Astrocyte of the spinal cord (primary cell): ENCODE data around the gene C10orf105.

Experiments used
- DNase-seq: peaks from one replicate; pipeline ENCODE4 v3.0.0; 2011; ENCODE audit warnings: low read depth, low spot score
- H3K4me3 ChIP-seq: 2 replicates; pipeline ENCODE4 v1.5.1; 2011; ENCODE audit warnings: low read depth, mild to moderate bottlenecking, low read length, moderate library complexity
- CTCF ChIP-seq: IDR thresholded peaks from 2 replicates; pipeline ENCODE4 v1.5.1; 2012; ENCODE audit warnings: low read depth, mild to moderate bottlenecking, low read length, inconsistent platforms
- in situ Hi-C: cut with HindIII; loops from 2 replicates; pipeline ENCODE4 v1.10.0; 2017; ENCODE audit warnings: low sequenced_read_pairs

Gene C10orf105

GRCh38 chr10:71719464-71720201, at the start of gene C10orf105:
Gene C10orf105, minus strand, starts transcription at chr10:71719778. Its CDS starts 3,441 bp downstream, at chr10:71716337.
- DNase-seq, result no peak
- no peak for TF ChIP-seq CTCF
- no peak within 1 kb of the TSS for H3K4me3 ChIP-seq
- in situ Hi-C loops, result no loop called here

- in situ Hi-C loops, result no loop called here
- no peak for TF ChIP-seq CTCF
Measured at GRCh38 chr10:71767420-71768035, 48.0 kb upstream of the C10orf105 start.

GRCh38 chr10:71766717-71767419, 47.3 kb upstream of the C10orf105 start:
- TF ChIP-seq CTCF, result no peak
- in situ Hi-C loops, result no loop called here
- peak; percentile 92 for DNase-seq

More at GRCh38 chr10:71767420-71768035, 48.0 kb upstream of the C10orf105 start:
- DNase-seq, result peak; percentile 13
- no peak overlapping the region for H3K4me3 ChIP-seq

GRCh38 chr10:71765906-71766716, 46.5 kb upstream of the C10orf105 start:
- TF ChIP-seq CTCF, result no peak
- no peak overlapping the region for H3K4me3 ChIP-seq
- in situ Hi-C loops, result no loop called here
- DNase-seq, result no peak

More at GRCh38 chr10:71766717-71767419, 47.3 kb upstream of the C10orf105 start:
- no peak overlapping the region for H3K4me3 ChIP-seq

- peak; percentile 26 for DNase-seq
- in situ Hi-C loops, result no loop called here
- no peak overlapping the region for H3K4me3 ChIP-seq
- no peak for TF ChIP-seq CTCF
Measured at GRCh38 chr10:71765176-71765904, 45.8 kb upstream of the C10orf105 start.
